Measurements from ENCODE around the gene TMEM191B. TPM values are rescaled to one million over a fixed set of nuclear protein-coding genes. Genes with fewer than 3 reads are reported as not detected.
"Not testable (repeated sequence)": the region's sequence is repeated elsewhere in the genome, so short reads cannot be mapped to it uniquely, and the experiment has no call there.

TMEM191B gene
- total and polyA plus RNA-seq, 8 donors: 0.37 to 3.9 (median 1.5) TPM; not detected in 1

DNA sequence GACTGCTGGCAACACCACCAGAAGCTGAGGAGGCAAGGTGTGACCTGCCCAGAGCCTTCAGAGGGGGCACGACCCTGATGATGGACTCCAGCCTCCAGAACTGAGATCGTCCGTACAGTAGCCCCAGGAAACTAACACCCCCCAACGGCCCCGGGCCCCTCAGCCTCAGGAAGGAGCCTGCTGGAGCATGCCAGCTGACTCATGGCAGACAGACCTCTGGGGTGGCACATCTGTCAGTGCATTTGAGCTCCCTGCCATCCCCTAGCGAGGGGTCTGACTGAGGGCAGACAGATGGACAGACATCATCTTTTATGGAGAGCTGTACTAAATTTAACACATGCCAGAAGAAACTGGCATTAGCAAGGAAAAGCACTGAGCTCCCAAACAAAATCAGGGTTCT, 12.4 kb downstream of the TMEM191B start:
- peak in 1 of 4 donors; percentile 29 for DNase-seq
- ATAC-seq: not testable (repeated sequence)

DNA sequence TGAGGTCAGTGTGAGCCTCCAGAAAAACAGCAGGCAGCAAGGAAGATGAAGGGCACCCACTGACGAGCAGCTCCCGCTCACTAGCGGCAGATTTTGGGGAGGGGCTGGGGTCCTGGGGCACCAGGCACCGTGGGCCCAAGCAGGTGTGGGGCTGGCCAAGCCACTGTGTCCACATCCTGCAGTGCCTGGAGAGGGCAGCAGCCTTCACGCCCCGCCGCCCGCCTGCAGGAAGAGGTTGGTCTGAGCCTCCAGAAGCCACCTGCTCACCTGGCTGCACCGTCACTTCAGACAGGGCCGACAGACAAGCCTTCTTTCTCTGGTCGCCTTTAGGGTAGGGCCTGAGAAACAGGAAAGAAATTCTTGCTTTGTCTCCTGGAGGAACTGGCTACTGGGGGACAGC, 15.8 kb downstream of the TMEM191B start:
- not testable (repeated sequence) for H3K4me1 ChIP-seq

More for the DNA sequence above, 12.4 kb downstream of the TMEM191B start:
- H3K9me3 ChIP-seq; H3K36me3 ChIP-seq; H3K4me1 ChIP-seq; H3K27me3 ChIP-seq; H3K27ac ChIP-seq; H3K4me3 ChIP-seq; intact Hi-C loops (cut with DNase I): not testable (repeated sequence)

DNA sequence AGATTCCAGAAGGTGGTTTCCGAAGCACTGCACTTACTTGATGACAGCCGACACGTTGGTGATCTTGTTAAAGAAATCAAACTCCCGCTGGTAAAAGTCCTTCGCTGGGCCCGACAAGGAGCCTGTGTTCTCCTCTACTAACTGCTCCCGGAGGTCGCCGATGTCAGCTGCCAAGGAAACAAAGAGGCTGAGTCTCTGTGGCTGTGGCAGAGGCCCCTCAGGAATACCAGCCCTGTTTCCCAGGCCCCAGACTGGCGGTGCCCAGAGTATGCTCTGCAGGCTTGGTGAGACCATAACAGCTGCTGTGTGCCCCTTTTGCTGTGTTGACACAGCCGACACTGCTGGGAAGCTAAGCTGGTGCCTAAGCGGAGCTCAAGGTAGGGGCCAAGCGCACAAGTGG, 17.0 kb downstream of the TMEM191B start:
- intact Hi-C loops (cut with DNase I): not testable (repeated sequence)

More for the DNA sequence above, 15.8 kb downstream of the TMEM191B start:
- H3K4me3 ChIP-seq; H3K36me3 ChIP-seq; H3K27ac ChIP-seq; ATAC-seq; DNase-seq; intact Hi-C loops (cut with DNase I); H3K9me3 ChIP-seq; H3K27me3 ChIP-seq: not testable (repeated sequence)

DNA sequence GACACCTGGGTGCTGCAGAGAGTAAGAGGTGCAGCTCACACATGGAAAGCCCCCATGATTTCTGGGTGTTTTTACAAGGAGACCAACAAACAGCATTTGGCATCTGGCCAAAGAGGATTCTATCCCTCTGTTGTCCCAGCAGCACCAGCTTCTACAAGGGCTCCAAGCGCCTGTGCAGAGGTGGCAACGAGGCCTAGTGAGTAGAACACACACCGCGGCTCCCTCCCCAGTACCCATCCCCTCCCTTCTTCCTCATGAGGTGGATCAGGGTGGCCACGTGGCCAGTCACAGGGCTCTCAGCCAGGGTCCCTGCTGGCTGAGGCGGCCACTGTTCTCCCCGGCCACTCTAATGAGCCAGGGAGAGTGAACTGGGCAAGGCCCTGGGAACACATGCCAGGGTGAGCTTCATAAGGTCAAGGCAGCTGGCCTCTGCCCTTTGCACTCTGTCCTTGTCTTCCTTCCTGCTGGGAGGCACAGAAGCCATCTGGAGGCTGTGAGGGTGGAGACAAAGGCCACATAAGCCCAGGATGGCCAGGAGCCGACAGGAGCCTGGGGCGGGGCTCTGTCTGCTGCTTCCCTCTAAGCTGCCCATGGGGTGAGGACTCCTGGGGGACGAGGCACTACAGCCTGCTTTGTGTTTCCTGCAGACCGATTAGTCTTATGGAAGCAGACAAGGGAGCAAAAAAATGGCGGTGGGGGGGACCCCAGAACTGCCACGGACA, 22.0 kb downstream of the TMEM191B start:
- H3K27ac ChIP-seq; DNase-seq; intact Hi-C loops (cut with DNase I); H3K27me3 ChIP-seq; H3K9me3 ChIP-seq; H3K36me3 ChIP-seq; H3K4me3 ChIP-seq; H3K4me1 ChIP-seq; ATAC-seq: not testable (repeated sequence)

More for the DNA sequence above, 17.0 kb downstream of the TMEM191B start:
- not testable (repeated sequence) for H3K36me3 ChIP-seq, H3K27me3 ChIP-seq, ATAC-seq, DNase-seq, H3K9me3 ChIP-seq, H3K4me1 ChIP-seq, H3K4me3 ChIP-seq, H3K27ac ChIP-seq

DNA sequence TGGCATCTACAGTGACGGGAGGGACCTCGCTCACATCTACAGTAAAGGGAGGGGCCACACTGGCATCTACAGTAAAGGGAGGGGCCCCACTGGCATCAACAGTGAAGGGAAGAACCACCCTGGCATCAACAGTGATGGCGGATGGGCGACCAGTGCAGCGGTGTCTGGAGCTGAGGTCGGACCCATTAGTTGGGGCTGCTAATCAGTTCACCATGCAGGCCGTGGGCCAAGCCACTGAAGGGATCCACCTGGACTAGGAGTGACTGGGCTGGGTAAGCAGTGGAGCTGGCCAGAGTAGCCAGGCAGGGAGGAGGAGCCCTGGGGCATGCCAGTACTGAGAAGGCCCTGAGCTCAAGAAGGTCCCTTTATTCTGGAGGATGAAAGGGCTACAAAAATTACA, 23.4 kb downstream of the TMEM191B start:
- H3K4me1 ChIP-seq; H3K27ac ChIP-seq; ATAC-seq; intact Hi-C loops (cut with DNase I); H3K4me3 ChIP-seq; H3K27me3 ChIP-seq; DNase-seq; H3K36me3 ChIP-seq; H3K9me3 ChIP-seq: not testable (repeated sequence)

- H3K27me3 ChIP-seq; H3K36me3 ChIP-seq; intact Hi-C loops (cut with DNase I); H3K9me3 ChIP-seq; H3K4me1 ChIP-seq; H3K27ac ChIP-seq; DNase-seq; H3K4me3 ChIP-seq: not testable (repeated sequence)
- ATAC-seq: peak; percentile 62
These were observed 25.4 kb downstream of the TMEM191B start for GRCh38 chr22:18552839-18553597.

DNA sequence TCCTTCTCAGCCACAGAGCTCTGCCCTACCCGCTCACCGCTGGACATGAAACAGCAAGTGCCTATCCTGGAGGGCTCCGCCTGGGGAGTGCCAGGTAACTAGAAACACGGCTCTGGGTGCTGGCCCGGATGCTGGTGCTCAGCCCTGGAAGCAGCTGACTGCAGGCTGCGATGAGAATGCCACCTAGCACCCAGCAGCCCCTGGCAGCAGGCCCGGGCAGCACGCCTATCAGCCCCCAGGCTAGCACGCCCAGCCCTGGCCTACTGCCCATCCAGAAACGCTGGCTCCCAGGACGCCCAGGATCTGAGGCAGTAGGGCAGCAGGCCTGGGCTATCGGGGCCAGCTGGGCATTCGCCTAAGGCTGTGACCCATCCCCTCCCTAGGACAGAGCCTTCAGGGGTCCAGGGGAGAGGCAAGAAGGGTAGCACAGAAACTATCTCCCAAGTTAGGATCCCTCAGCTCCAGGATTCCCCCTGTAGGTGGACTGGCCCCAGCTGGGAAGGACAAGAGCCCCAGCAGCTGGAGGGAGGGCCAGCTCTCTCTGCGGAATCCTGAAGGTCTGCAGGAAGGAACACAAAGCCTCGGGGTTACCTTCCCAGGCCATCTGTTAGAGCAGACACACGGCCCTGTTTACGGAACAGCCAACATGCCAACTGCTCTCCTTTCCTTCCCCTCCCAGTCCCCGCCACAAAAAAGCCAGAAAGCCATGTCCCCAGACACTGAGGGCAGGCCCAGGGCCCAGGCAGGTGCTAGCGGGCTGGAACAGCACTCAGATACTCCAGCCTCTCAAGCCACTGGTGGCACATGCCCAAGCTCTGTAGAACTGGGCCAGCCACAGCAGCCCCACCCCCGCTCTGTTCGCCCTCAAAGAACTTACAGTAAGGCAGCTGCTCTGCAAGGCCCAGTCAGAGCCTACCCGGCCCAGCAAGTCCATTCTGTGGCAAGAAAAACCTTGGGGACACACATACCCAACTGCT, 27.0 kb downstream of the TMEM191B start:
- intact Hi-C loops (cut with DNase I); H3K4me3 ChIP-seq; H3K36me3 ChIP-seq; H3K27ac ChIP-seq; DNase-seq; H3K4me1 ChIP-seq; H3K27me3 ChIP-seq; H3K9me3 ChIP-seq: not testable (repeated sequence)
- peak; percentile 80 for ATAC-seq

GRCh38 chr22:18558516-18558915, 30.9 kb downstream of the TMEM191B start:
- DNase-seq; intact Hi-C loops (cut with DNase I); H3K27ac ChIP-seq; H3K27me3 ChIP-seq; H3K4me3 ChIP-seq; H3K36me3 ChIP-seq; H3K4me1 ChIP-seq; H3K9me3 ChIP-seq: not testable (repeated sequence)
- peak; percentile 83 for ATAC-seq

DNA sequence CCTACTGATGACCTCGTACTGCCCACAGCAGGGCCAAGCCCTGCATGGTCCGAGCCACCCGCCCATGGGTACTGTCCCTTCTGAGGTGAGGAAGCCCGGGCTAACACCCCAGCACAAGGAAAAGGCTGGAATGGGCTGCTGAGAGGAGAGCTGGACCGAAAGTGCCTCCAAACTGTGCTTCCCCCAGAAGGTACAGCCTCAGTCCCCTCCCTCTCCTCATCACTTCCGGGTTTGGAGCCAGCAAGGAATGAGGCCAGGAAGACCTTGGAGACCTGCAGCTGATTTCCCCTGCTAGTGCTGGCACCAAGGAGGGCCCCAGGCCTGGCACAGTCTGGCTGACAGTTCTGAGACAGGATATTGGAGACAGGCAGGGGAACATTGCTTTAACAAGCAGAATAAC, 31.3 kb downstream of the TMEM191B start:
- H3K9me3 ChIP-seq; H3K27me3 ChIP-seq; H3K36me3 ChIP-seq; intact Hi-C loops (cut with DNase I); H3K4me3 ChIP-seq; H3K27ac ChIP-seq; DNase-seq; ATAC-seq; H3K4me1 ChIP-seq: not testable (repeated sequence)

GRCh38 chr22:18560099-18560974, 32.7 kb downstream of the TMEM191B start:
- ATAC-seq; DNase-seq; H3K4me1 ChIP-seq; intact Hi-C loops (cut with DNase I); H3K9me3 ChIP-seq; H3K36me3 ChIP-seq; H3K27me3 ChIP-seq; H3K27ac ChIP-seq; H3K4me3 ChIP-seq: not testable (repeated sequence)

DNA sequence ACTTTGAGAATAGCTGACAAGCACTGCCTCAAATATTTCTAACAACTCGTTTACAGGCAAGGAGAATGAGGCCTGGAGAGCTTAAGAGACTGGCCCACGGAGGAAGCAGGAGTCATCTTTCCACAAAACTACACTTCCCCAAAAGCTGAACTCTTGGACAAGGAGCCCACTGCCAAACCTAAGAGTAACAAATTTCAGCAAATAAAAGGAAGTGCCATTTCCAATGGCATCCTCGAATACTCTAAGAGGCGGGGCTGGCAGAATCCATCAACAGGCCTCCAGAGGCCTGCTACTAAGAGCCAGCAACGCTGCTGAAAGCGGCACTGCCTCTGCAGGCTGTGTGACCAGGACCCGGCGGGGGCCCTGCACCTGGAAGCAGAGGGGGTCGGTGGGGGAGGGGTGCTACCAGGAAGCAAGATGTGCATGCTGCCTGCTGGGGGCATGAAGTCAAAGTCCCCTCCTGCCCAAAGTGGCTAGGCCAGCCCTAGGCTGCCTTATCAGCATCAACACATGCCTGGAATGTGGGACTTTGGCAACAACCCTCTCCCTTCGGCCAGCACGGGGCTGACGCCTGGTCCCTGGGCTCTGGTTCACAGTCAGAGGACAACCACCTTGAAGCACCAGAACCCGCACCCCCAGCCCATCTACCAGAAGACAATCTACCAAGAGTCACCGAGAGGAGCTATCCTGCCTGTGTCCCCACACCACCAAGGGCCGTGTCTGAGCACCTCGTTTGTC, 43.1 kb downstream of the TMEM191B start:
- H3K27ac ChIP-seq; H3K4me3 ChIP-seq; H3K4me1 ChIP-seq; H3K36me3 ChIP-seq; ATAC-seq; H3K27me3 ChIP-seq; DNase-seq; intact Hi-C loops (cut with DNase I); H3K9me3 ChIP-seq: not testable (repeated sequence)

All from left lung (tissue), 10 donors.